Colonic mucosa (tissue), 4 donors: Measurements from ENCODE around the gene CRTAP. TPM values are rescaled to one million over a fixed set of nuclear protein-coding genes. Genes with fewer than 3 reads are reported as not detected.

ENCODE experiments used
- DNase-seq: peaks from one replicate; pipeline ENCODE4 v3.0.0-alpha.2; 2020
- H3K27ac ChIP-seq: fragments of 200-600 bp; one replicate; pipeline ENCODE4 v1.8.0; 2021
- H3K27me3 ChIP-seq: fragments of 200-600 bp; one replicate; pipeline ENCODE4 v1.8.0; 2021
- H3K36me3 ChIP-seq: fragments of 200-600 bp; one replicate; pipeline ENCODE4 v1.8.0; 2021
- H3K4me1 ChIP-seq: fragments of 200-600 bp; one replicate; pipeline ENCODE4 v1.8.0; 2021; ENCODE audit warnings: mild to moderate bottlenecking
- H3K4me3 ChIP-seq: fragments of 200-600 bp; one replicate; pipeline ENCODE4 v1.8.0; 2021
- H3K9ac ChIP-seq, 2 donors: one replicate each; pipeline ENCODE4 v1.7.0; 2013; ENCODE audit warnings: control low read depth in 2 of 2, low read depth in 2 of 2, low read length in 2 of 2
- H3K9me3 ChIP-seq: fragments of 200-600 bp; one replicate; pipeline ENCODE4 v1.8.0; 2021
- intact Hi-C: fragments of 100-400 bp; cut with DNase I; formaldehyde crosslinking; loops from one replicate; pipeline ENCODE4 v1.14.1; 2022
- total RNA-seq, 2 donors: library from RNA; stranded (reverse); fragmentation: NEBNext Ultra II Directional in 1 of 2; extraction: Animal tissue kit (Norgen Biotek cat#: 25700) in 1 of 2; gene quantifications; one replicate each; pipeline ENCODE4 v1.2.1, GENCODE V29; 2021
- TF ChIP-seq, protein P1 (sequence below): fragments of 200-600 bp; IDR thresholded peaks from one replicate; pipeline ENCODE4 v1.8.0; 2022; ENCODE audit warnings: antibody characterized with exemption, mild to moderate bottlenecking
- donor health status: healthy.
- donor health status: DM: no; HTN: no; CAD: no.
- donor health status: DM: no; HTN: no; CAD: no.

The CRTAP gene
- total RNA-seq, 2 donors from 2014 or later = 92.7 to 101 TPM

DNA sequence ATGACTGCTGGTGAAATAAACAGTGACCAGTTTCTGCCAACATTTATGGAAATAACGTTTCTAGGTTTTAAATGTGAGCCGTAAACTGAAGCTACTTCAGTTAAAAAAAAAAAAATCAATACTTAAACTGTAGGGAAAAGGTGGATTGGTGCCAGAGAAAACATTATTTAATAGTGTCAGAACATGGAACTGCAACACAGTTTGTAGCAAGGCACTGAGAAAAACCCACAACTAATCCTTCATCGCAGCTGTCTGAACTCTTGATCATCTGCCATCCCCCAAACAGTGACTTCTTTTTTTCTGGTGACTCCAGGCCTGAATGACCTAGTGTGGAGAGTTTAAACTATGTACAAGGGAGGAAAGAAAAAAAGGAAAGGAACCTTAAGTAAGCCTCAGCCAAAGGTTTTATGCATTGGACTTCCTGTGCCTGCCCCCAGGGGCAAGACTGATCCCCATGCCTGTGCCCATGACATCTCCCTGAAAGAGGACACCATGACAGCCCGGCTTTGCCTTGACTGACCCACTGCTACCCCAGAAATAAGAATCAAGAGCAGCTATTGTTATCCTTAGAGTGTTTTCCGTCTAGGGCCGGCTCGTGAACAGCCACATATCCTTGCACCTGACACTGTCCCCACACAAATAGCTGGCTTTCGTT, 33.1 kb downstream of the CRTAP start:
- intact Hi-C loops = no loop called here
- DNase-seq = no peak
- no peaks in the 10 kb centered on the region for H3K4me1 ChIP-seq
- H3K4me3 ChIP-seq = no peak overlapping the region
- H3K9ac ChIP-seq = no peak overlapping the region
- TF ChIP-seq, protein P1, sequence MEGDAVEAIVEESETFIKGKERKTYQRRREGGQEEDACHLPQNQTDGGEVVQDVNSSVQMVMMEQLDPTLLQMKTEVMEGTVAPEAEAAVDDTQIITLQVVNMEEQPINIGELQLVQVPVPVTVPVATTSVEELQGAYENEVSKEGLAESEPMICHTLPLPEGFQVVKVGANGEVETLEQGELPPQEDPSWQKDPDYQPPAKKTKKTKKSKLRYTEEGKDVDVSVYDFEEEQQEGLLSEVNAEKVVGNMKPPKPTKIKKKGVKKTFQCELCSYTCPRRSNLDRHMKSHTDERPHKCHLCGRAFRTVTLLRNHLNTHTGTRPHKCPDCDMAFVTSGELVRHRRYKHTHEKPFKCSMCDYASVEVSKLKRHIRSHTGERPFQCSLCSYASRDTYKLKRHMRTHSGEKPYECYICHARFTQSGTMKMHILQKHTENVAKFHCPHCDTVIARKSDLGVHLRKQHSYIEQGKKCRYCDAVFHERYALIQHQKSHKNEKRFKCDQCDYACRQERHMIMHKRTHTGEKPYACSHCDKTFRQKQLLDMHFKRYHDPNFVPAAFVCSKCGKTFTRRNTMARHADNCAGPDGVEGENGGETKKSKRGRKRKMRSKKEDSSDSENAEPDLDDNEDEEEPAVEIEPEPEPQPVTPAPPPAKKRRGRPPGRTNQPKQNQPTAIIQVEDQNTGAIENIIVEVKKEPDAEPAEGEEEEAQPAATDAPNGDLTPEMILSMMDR = no peak
- H3K27me3 ChIP-seq = no peaks in the 10 kb centered on the region
- no peaks in the 10 kb centered on the region for H3K36me3 ChIP-seq
- no peaks in the 10 kb centered on the region for H3K9me3 ChIP-seq
- no peak overlapping the region for H3K27ac ChIP-seq

DNA sequence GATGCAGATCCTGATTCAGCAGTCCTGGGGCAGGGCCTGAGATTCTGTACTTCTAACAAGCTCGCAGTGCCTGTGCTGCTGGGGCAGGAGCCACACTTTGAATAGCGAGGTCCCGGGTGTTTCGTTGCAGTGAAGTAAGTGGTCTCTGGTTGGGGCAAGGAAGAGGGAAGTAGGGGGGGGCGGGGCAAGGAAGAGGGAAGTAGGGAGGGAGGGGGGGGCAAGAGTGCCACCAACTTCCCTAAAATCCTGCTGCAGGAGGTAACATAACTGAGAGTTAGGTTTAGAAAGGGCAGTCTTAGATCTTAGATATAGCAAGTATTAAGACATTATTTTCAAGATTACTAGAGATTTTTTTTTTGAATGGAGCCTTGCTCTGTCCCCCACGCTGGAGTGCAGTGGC, 35.5 kb downstream of the CRTAP start:
- TF ChIP-seq, protein P1 = no peak
- H3K9me3 ChIP-seq = no peaks in the 10 kb centered on the region
- H3K27ac ChIP-seq = no peak overlapping the region

DNA sequence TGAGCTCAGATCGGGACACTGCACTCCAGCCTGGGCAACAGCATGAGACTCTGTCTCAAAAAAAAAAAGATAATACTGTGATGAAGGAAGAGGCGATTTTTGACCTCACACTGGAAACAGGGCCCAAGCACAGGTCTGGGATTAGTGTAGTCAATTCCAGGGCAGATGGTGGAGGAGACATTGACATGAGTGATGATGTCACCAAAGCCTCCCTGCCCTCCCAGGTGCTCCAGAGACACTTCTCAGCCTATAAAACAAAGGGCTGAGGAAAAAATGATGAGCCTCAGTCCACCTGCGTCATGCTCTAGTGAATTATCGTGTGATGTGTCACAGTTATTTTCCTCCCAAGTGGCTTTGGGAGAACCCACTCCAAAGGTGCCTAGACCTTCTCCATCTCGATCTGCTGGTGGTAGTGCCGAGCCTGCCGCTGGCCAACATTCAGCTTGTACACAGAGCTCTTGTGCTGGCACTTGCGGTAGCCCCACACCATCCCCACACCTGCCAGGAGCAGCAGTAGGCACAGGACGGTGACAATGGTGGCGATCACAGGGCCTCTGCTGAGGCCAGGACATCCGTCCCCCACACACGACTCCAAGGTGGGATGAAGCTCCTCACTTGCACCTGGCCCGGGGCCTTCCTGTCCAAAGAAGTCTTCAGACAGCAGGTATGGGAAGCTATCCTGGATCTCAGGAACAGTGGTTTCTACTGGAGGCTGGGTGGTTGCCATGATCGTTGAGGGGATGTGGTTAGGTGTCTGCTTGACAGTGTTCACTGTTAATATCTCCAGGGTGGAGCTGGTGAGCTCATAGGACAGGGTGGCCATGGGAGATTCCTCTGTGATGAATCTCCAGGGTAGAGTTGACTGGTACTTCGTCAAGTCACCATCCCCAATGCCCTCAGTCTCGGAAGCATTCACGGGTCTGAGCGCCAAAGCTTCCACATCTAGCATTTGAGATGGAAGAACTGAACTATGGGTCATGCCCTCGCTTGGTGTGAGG, 38.8 kb downstream of the CRTAP start:
- Histone ChIP-seq H3K27me3 (no peaks in the 10 kb centered on the region), H3K4me3 (no peak overlapping the region), H3K27ac (no peak overlapping the region), H3K9ac (no peak overlapping the region), H3K4me1 (no peaks in the 10 kb centered on the region), H3K9me3 (no peaks in the 10 kb centered on the region), H3K36me3 (no peaks in the 10 kb centered on the region)
- no peak for DNase-seq
- TF ChIP-seq, protein P1 = no peak
- intact Hi-C loops = no loop called here

More for the DNA sequence above, 35.5 kb downstream of the CRTAP start:
- Histone ChIP-seq H3K36me3 (no peaks in the 10 kb centered on the region), H3K9ac (no peak overlapping the region), H3K4me3 (no peak overlapping the region), H3K27me3 (no peaks in the 10 kb centered on the region), H3K4me1 (no peaks in the 10 kb centered on the region)
- DNase-seq = no peak
- intact Hi-C loops = no loop called here

DNA sequence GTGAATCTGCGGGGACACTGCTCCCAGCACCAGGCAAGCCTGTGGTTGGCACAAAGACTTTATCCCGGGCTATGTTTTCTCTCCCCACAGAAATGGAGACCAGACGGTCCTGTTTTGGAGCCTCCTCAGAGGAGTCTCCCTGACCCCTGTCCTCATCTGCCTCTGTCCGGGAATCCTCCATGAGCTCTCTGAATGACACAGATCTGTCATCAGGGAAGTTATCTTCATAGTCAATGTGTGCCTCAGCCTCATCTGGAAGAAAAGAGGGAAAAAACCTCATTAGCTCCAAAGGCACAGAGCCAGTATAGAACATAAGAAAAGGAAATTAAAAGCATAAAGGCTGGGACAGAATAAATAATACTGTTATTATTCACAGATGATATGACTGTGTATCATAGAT, 40.0 kb downstream of the CRTAP start:
- TF ChIP-seq, protein P1 = no peak
- H3K4me1 ChIP-seq = no peaks in the 10 kb centered on the region
- no peak for DNase-seq
- no peaks in the 10 kb centered on the region for H3K9me3 ChIP-seq
- intact Hi-C loops = no loop called here
- no peak overlapping the region for H3K27ac ChIP-seq
- H3K4me3 ChIP-seq = no peak overlapping the region
- H3K36me3 ChIP-seq = no peaks in the 10 kb centered on the region
- no peak overlapping the region for H3K9ac ChIP-seq
- no peaks in the 10 kb centered on the region for H3K27me3 ChIP-seq

DNA sequence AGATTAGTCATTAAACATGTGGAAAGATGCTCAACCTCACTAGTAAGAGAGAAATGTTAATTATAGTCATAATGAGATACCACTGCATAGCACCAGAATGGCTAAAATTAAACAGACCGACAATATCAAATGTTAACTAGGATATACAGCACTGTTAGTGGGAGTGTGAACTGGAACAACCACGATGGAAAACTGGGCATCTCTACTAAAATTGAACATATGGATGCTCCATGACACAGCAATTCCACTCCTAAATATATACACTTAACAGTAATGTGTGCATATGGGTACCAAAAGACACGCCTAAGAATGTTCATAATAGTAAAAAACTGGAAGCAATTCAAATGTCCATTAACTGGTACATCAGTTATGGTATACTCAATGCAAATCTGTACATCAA, 41.5 kb downstream of the CRTAP start:
- Histone ChIP-seq H3K27me3 (no peaks in the 10 kb centered on the region), H3K4me1 (no peaks in the 10 kb centered on the region), H3K27ac (no peak overlapping the region), H3K4me3 (no peak overlapping the region), H3K36me3 (no peaks in the 10 kb centered on the region), H3K9me3 (no peaks in the 10 kb centered on the region), H3K9ac (no peak overlapping the region)
- no peak for DNase-seq
- TF ChIP-seq, protein P1 = no peak
- intact Hi-C loops = no loop called here
